GM19238 (cell line): Measurements from ENCODE around the gene FAM210A.
"Not testable (repeated sequence)": the region's sequence is repeated elsewhere in the genome, so short reads cannot be mapped to it uniquely, and the experiment has no call there.

Experiments
- DNase-seq: peaks from one replicate; pipeline ENCODE4 v3.0.0; 2011; ENCODE audit warnings: low spot score; ENCODE audit not compliant: insufficient read length

The FAM210A gene

GRCh38 chr18:13726232-13726971, at the start of gene FAM210A, which contains the start of gene RNMT:
FAM210A (minus strand) TSS chr18:13726558; CDS start chr18:13682077, 44,481 bp downstream.
RNMT (plus strand) TSS chr18:13726673; CDS start chr18:13731518, 4,845 bp downstream.
- peak; percentile 77 for DNase-seq

- DNase-seq, result no peak
Observed at GRCh38 chr18:13775058-13775457, 48.7 kb upstream of the FAM210A start.

- DNase-seq, result no peak
Observed at GRCh38 chr18:13762690-13763439, 36.5 kb upstream of the FAM210A start.

GRCh38 chr18:13760047-13760446, 33.7 kb upstream of the FAM210A start:
- DNase-seq, result no peak

- no peak for DNase-seq
Observed at GRCh38 chr18:13758622-13759021, 32.3 kb upstream of the FAM210A start.

- DNase-seq, result no peak
Observed at GRCh38 chr18:13756671-13757070, 30.3 kb upstream of the FAM210A start.

- DNase-seq, result no peak
Observed at GRCh38 chr18:13756261-13756660, 29.9 kb upstream of the FAM210A start.

- not testable (repeated sequence) for DNase-seq
Observed at GRCh38 chr18:13751599-13751998, 25.2 kb upstream of the FAM210A start.

GRCh38 chr18:13746633-13747032, 20.3 kb upstream of the FAM210A start:
- DNase-seq, result no peak

GRCh38 chr18:13745696-13746095, 19.3 kb upstream of the FAM210A start:
- no peak for DNase-seq

- no peak for DNase-seq
Observed at GRCh38 chr18:13735681-13736080, 9.3 kb upstream of the FAM210A start.

GRCh38 chr18:13730481-13730880, 4.1 kb upstream of the FAM210A start:
- no peak for DNase-seq

GRCh38 chr18:13726972-13727331, 594 bp upstream of the FAM210A start:
- no peak for DNase-seq

GRCh38 chr18:13725566-13726231, 659 bp downstream of the FAM210A start:
- peak; percentile 19 for DNase-seq

GRCh38 chr18:13720847-13721246, 5.5 kb downstream of the FAM210A start:
- DNase-seq, result no peak

- no peak for DNase-seq
Observed at GRCh38 chr18:13720123-13720522, 6.2 kb downstream of the FAM210A start.

- DNase-seq, result no peak
Observed at GRCh38 chr18:13716916-13717315, 9.4 kb downstream of the FAM210A start.

- DNase-seq, result no peak
Observed at GRCh38 chr18:13715330-13715729, 11.0 kb downstream of the FAM210A start.

GRCh38 chr18:13713455-13714055, 12.8 kb downstream of the FAM210A start:
- no peak for DNase-seq

- no peak for DNase-seq
Observed at GRCh38 chr18:13712400-13713131, 13.8 kb downstream of the FAM210A start.

GRCh38 chr18:13710414-13710831, 15.9 kb downstream of the FAM210A start:
- DNase-seq, result no peak
